H9 (cell line): ENCODE results near the gene CDIPT. TPM values are rescaled to one million over a fixed set of nuclear protein-coding genes. Genes with fewer than 3 reads are reported as not detected.

Experiments used
- DNase-seq: peaks from one replicate; pipeline ENCODE4 v3.0.0-alpha.2; 2017
- H2AFZ ChIP-seq: one replicate; pipeline ENCODE4 v1.6.1; 2013; ENCODE audit warnings: mild to moderate bottlenecking, low read length, control low read depth, moderate library complexity
- H2AK5ac ChIP-seq: 2 replicates; pipeline ENCODE4 v1.6.1; 2013; ENCODE audit warnings: low read length, control low read depth, mixed read lengths; ENCODE audit not compliant: insufficient read length
- H2BK120ac ChIP-seq: one replicate; pipeline ENCODE4 v1.6.1; 2013; ENCODE audit warnings: low read depth, mild to moderate bottlenecking, low read length, control low read depth, inconsistent platforms; ENCODE audit not compliant: poor library complexity, severe bottlenecking
- H2BK12ac ChIP-seq: 2 replicates; pipeline ENCODE4 v1.6.1; 2013; ENCODE audit warnings: low read length, control low read depth, mixed read lengths, low read depth; ENCODE audit not compliant: insufficient read length
- H2BK15ac ChIP-seq: 2 replicates; pipeline ENCODE4 v1.6.1; 2013; ENCODE audit warnings: low read depth, low read length, control low read depth
- H2BK20ac ChIP-seq: one replicate; pipeline ENCODE4 v1.6.1; 2013; ENCODE audit warnings: low read depth, mild to moderate bottlenecking, low read length, control low read depth, inconsistent platforms; ENCODE audit not compliant: poor library complexity, severe bottlenecking
- H2BK5ac ChIP-seq: 2 replicates; pipeline ENCODE4 v1.6.1; 2013; ENCODE audit warnings: low read length, control low read depth, mixed read lengths; ENCODE audit not compliant: insufficient read length
- H3K14ac ChIP-seq: 2 replicates; pipeline ENCODE4 v1.6.1; 2013; ENCODE audit warnings: low read length, control low read depth; ENCODE audit not compliant: insufficient read depth
- H3K18ac ChIP-seq: 2 replicates; pipeline ENCODE4 v1.6.1; 2013; ENCODE audit warnings: low read depth, mild to moderate bottlenecking, mixed read lengths, low read length, control low read depth; ENCODE audit not compliant: insufficient read length
- H3K23ac ChIP-seq: 2 replicates; pipeline ENCODE4 v1.6.1; 2013; ENCODE audit warnings: low read length, control low read depth, mixed read lengths, low read depth; ENCODE audit not compliant: insufficient read length
- H3K23me2 ChIP-seq: 2 replicates; pipeline ENCODE4 v1.6.1; 2013; ENCODE audit warnings: low read depth, mild to moderate bottlenecking, mixed read lengths, low read length, control low read depth; ENCODE audit not compliant: insufficient read length, poor library complexity, severe bottlenecking
- H3K27ac ChIP-seq: 2 replicates; pipeline ENCODE4 v1.5.1; 2013; ENCODE audit warnings: low read length, control low read depth, mixed read lengths, low read depth; ENCODE audit not compliant: insufficient read length
- H3K27me3 ChIP-seq: 2 replicates; pipeline ENCODE4 v1.6.1; 2013; ENCODE audit warnings: low read length, control low read depth, inconsistent platforms; ENCODE audit not compliant: insufficient read depth
- H3K4ac ChIP-seq: 2 replicates; pipeline ENCODE4 v1.6.1; 2013; ENCODE audit warnings: low read depth, mild to moderate bottlenecking, control low read depth, inconsistent platforms, low read length, moderate library complexity
- H3K4me1 ChIP-seq: 2 replicates; pipeline ENCODE4 v1.6.1; 2013; ENCODE audit warnings: low read length, control low read depth, inconsistent platforms; ENCODE audit not compliant: insufficient read depth
- H3K4me2 ChIP-seq: 2 replicates; pipeline ENCODE4 v1.6.1; 2013; ENCODE audit warnings: low read length, control low read depth, mixed read lengths; ENCODE audit not compliant: insufficient read length, insufficient read depth
- H3K56ac ChIP-seq: 2 replicates; pipeline ENCODE4 v1.6.1; 2013; ENCODE audit warnings: low read depth, mild to moderate bottlenecking, mixed read lengths, low read length, control low read depth; ENCODE audit not compliant: insufficient read length
- H3K79me1 ChIP-seq: 2 replicates; pipeline ENCODE4 v1.6.1; 2013; ENCODE audit warnings: low read depth, mild to moderate bottlenecking, moderate library complexity, low read length, control low read depth, inconsistent platforms; ENCODE audit not compliant: insufficient read depth, poor library complexity, severe bottlenecking
- H3K79me2 ChIP-seq: 2 replicates; pipeline ENCODE4 v1.6.1; 2013; ENCODE audit warnings: low read length, control low read depth, inconsistent platforms; ENCODE audit not compliant: insufficient read depth
- H3K9ac ChIP-seq: 2 replicates; pipeline ENCODE4 v1.6.1; 2013; ENCODE audit warnings: low read length, control low read depth, mixed read lengths; ENCODE audit not compliant: insufficient read length; ENCODE audit errors: extremely low read depth
- H3K9me3 ChIP-seq: one replicate; pipeline ENCODE4 v1.6.1; 2013; ENCODE audit warnings: low read depth, low read length, inconsistent platforms; ENCODE audit not compliant: control insufficient read depth
- H3T11ph ChIP-seq: one replicate; pipeline ENCODE4 v1.6.1; 2013; ENCODE audit warnings: mild to moderate bottlenecking, low read length, control low read depth, inconsistent platforms
- H4K20me1 ChIP-seq: one replicate; pipeline ENCODE4 v1.6.1; 2013; ENCODE audit not compliant: control insufficient read depth, insufficient read length, insufficient read depth
- H4K5ac ChIP-seq: 2 replicates; pipeline ENCODE4 v1.6.1; 2013; ENCODE audit warnings: low read depth, mild to moderate bottlenecking, mixed read lengths, low read length, control low read depth; ENCODE audit not compliant: insufficient read length
- H4K8ac ChIP-seq: replicated peaks from 2 replicates; pipeline ENCODE4 v1.6.1; 2013; ENCODE audit warnings: low read length, control low read depth, mixed read lengths, low read depth; ENCODE audit not compliant: insufficient read length
- H4K91ac ChIP-seq: 2 replicates; pipeline ENCODE4 v1.6.1; 2013; ENCODE audit warnings: low read depth, mild to moderate bottlenecking, moderate library complexity, mixed read lengths, low read length, control low read depth; ENCODE audit not compliant: insufficient read length
- H3K27ac Mint-ChIP-seq, 3 experiments: 2 replicates in 2 of 3; 3 replicates in 1 of 3; pipeline ENCODE4 v1.8.0; 2020 to 2021; ENCODE audit warnings: mixed read lengths in 3 of 3, mild to moderate bottlenecking in 1 of 3, moderate library complexity in 1 of 3
- H3K27me3 Mint-ChIP-seq: 2 replicates; pipeline ENCODE4 v1.8.0; 2021; ENCODE audit warnings: low read depth, mild to moderate bottlenecking, moderate library complexity, mixed read lengths
- H3K36me3 Mint-ChIP-seq, 3 experiments: 2 replicates in 2 of 3; 3 replicates in 1 of 3; pipeline ENCODE4 v1.8.0; 2020 to 2021; ENCODE audit warnings: low read depth in 3 of 3, mixed read lengths in 3 of 3; ENCODE audit not compliant: insufficient read depth in 1 of 3
- H3K4me1 Mint-ChIP-seq, 2 experiments: 2 replicates each; pipeline ENCODE4 v1.8.0; 2020; ENCODE audit warnings: mixed read lengths in 2 of 2
- H3K4me3 Mint-ChIP-seq, 2 experiments: 2 replicates in 1 of 2; 3 replicates in 1 of 2; pipeline ENCODE4 v1.8.0; 2020 to 2021; ENCODE audit warnings: mild to moderate bottlenecking in 2 of 2, mixed read lengths in 2 of 2, moderate library complexity in 1 of 2
- H3K9me3 Mint-ChIP-seq, 2 experiments: 2 replicates in 1 of 2; 3 replicates in 1 of 2; pipeline ENCODE4 v1.8.0; 2020; ENCODE audit warnings: mild to moderate bottlenecking in 2 of 2, mixed read lengths in 2 of 2, moderate library complexity in 1 of 2
- WGBS: extraction: QIAGEN DNeasy Blood & Tissue Kit; methylation state at CpG from one replicate; pipeline ENCODE4 v1.1.7; 2013; ENCODE audit warnings: missing lambda C conversion rate, low lambda C conversion rate, mixed read lengths; ENCODE audit not compliant: insufficient read length; ENCODE audit errors: extremely low coverage; 5-methylcytosine and 5-hydroxymethylcytosine counted together
- total RNA-seq: library from RNA; stranded (reverse); gene quantifications from 2 replicates; pipeline ENCODE4 v1.2.1, GENCODE V29; 2021
- TF ChIP-seq, protein P1 (sequence below): fragments of 200-600 bp; sonication (generic); conservative IDR thresholded peaks from 3 replicates; pipeline ENCODE4 v1.8.0; 2021; ENCODE audit warnings: antibody characterized with exemption, mild to moderate bottlenecking

The CDIPT gene
- total RNA-seq, 1 experiment from 2014 or later: 70.6 TPM

GRCh38 chr16:29901607-29901945, 38.5 kb upstream of the CDIPT start:
- no peak overlapping the region for H3K23ac ChIP-seq
- H3K4me2 ChIP-seq: peak overlapping the region; percentile 96
- no peaks in the 10 kb centered on the region for H3K9me3 ChIP-seq
- no peak overlapping the region for H4K91ac ChIP-seq
- H3T11ph ChIP-seq: no peak overlapping the region
- H3K14ac ChIP-seq: no peak overlapping the region
- Mint-ChIP-seq H3K36me3 (peaks cover 15 to 22% (median 16%) of the 10 kb centered on the region in 3 experiments; a peak in 6 of 7 replicates), H3K9me3 (no peaks in the 10 kb centered on the region), H3K4me3 (peak overlapping the region; percentile 90 to 96), H3K27me3 (no peaks in the 10 kb centered on the region), H3K4me1 (peaks cover 24 to 31% of the 10 kb centered on the region in 2 experiments), H3K27ac (no peak overlapping the region)
- no peak overlapping the region for H2AFZ ChIP-seq
- H3K9ac ChIP-seq: no peak overlapping the region
- H2BK120ac ChIP-seq: no peak overlapping the region
- H3K27me3 ChIP-seq: no peaks in the 10 kb centered on the region
- no peak overlapping the region for H2BK20ac ChIP-seq
- no peak overlapping the region for H4K8ac ChIP-seq
- no peak overlapping the region for H3K56ac ChIP-seq
- no peak overlapping the region for H3K27ac ChIP-seq
- H3K79me2 ChIP-seq: no peaks in the 10 kb centered on the region; the same call in 1 of the 2 replicates
- TF ChIP-seq, protein P1, sequence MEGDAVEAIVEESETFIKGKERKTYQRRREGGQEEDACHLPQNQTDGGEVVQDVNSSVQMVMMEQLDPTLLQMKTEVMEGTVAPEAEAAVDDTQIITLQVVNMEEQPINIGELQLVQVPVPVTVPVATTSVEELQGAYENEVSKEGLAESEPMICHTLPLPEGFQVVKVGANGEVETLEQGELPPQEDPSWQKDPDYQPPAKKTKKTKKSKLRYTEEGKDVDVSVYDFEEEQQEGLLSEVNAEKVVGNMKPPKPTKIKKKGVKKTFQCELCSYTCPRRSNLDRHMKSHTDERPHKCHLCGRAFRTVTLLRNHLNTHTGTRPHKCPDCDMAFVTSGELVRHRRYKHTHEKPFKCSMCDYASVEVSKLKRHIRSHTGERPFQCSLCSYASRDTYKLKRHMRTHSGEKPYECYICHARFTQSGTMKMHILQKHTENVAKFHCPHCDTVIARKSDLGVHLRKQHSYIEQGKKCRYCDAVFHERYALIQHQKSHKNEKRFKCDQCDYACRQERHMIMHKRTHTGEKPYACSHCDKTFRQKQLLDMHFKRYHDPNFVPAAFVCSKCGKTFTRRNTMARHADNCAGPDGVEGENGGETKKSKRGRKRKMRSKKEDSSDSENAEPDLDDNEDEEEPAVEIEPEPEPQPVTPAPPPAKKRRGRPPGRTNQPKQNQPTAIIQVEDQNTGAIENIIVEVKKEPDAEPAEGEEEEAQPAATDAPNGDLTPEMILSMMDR: no peak
- no peaks in the 10 kb centered on the region for H4K20me1 ChIP-seq
- no peak overlapping the region for H4K5ac ChIP-seq
- no peak overlapping the region for H2AK5ac ChIP-seq
- DNase-seq: no peak
- WGBS: no CpG with 5 or more reads among the region's 19 CpGs
- H3K4ac ChIP-seq: no peak overlapping the region
- H3K18ac ChIP-seq: no peak overlapping the region
- no peak overlapping the region for H2BK12ac ChIP-seq
- H3K23me2 ChIP-seq: peaks cover 25% of the 10 kb centered on the region
- H3K79me1 ChIP-seq: peaks cover 3% of the 10 kb centered on the region
- H2BK5ac ChIP-seq: no peak overlapping the region
- no peak overlapping the region for H2BK15ac ChIP-seq
- peaks cover 2% of the 10 kb centered on the region for H3K4me1 ChIP-seq
